Neural cell (in vitro differentiated cells): ENCODE measurements around the gene VEPH1.

Experiments
- CTCF ChIP-seq: fragments of 450-650 bp; IDR thresholded peaks from 2 replicates; pipeline ENCODE4 v1.5.1; 2014; ENCODE audit warnings: antibody characterized with exemption, mild to moderate bottlenecking, moderate library complexity; ENCODE audit not compliant: poor library complexity, severe bottlenecking
- EZH2 ChIP-seq: fragments of 200-600, 300-800 bp; shearing (Covaris generic), sonication (generic); IDR thresholded peaks from 2 replicates; pipeline ENCODE4 v1.6.1; 2014; ENCODE audit warnings: antibody characterized with exemption, low read length, borderline replicate concordance, mild to moderate bottlenecking; ENCODE audit not compliant: insufficient read depth, poor library complexity, severe bottlenecking
- MXI1 ChIP-seq: fragments of 450-650 bp; conservative IDR thresholded peaks from 2 replicates; pipeline ENCODE4 v1.6.1; 2014; ENCODE audit warnings: antibody characterized with exemption, mild to moderate bottlenecking; ENCODE audit not compliant: poor library complexity, severe bottlenecking
- POLR2AphosphoS5 ChIP-seq: IDR thresholded peaks from 2 replicates; pipeline ENCODE4 v1.6.1; 2012
- RAD21 ChIP-seq: fragments of 450-650 bp; conservative IDR thresholded peaks from 2 replicates; pipeline ENCODE4 v1.6.1; 2014; ENCODE audit warnings: antibody characterized with exemption, mild to moderate bottlenecking, moderate library complexity
- REST ChIP-seq: IDR thresholded peaks from 2 replicates; pipeline ENCODE4 v1.6.1; 2012; ENCODE audit warnings: borderline replicate concordance
- SMC3 ChIP-seq: fragments of 450-650 bp; conservative IDR thresholded peaks from 2 replicates; pipeline ENCODE4 v1.6.1; 2014; ENCODE audit warnings: antibody characterized with exemption, mild to moderate bottlenecking, moderate library complexity; ENCODE audit not compliant: poor library complexity

DNA sequence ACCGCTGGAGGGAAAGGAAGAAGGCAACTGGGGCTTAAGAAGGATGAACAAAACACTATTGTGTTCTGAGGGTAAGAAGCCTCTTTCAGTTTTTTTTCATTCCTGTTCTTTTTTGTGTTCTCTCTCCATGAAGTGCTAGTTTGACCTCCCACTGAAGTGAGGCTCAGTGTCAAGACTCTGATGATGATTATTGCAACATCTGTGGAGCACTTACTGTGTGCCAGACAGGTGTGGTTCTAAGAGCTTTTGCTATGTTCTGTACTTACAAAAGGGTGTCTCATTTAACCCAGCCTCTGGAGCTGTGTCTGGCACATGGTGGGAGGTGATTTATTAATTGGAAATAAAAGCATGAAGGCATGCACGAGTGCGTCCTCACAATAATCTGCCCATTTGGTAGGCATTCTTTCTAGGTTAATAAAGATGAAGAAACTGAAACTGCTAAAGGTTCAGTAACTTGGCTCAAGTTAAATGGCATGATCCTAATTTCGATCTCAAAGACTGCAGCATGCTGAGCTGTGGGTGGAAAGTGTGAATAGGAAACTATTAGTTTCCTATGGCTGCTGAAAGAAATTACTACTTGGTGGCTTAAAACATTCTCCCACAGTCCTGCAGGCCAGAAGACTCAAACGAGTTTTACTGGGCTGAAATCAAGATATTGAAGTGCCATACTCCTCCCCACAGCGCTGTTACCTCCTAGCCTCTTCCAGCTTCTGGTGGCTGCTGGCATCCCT, 38.5 kb upstream of the VEPH1 start:
- TF ChIP-seq CTCF (no peak), EZH2 (no peak), REST (no peak), POLR2AphosphoS5 (no peak), RAD21 (no peak), SMC3 (no peak), MXI1 (no peak)
